NT2/D1 (cell line): ENCODE data around the gene SNX9.

Experiments
- YY1 ChIP-seq: IDR thresholded peaks from 2 replicates; pipeline ENCODE4 v1.6.1; 2011; ENCODE audit not compliant: insufficient read length, insufficient read depth
- ZNF274 ChIP-seq: IDR thresholded peaks from 2 replicates; pipeline ENCODE4 v1.6.1; 2011; ENCODE audit warnings: mild to moderate bottlenecking, low read depth, low read length

GRCh38 chr6:157811137-157811475 lies 11.9 kb upstream of the SNX9 start:
- no peak for TF ChIP-seq ZNF274
- no peak for TF ChIP-seq YY1
